Glomerular endothelial cell (primary cell): ENCODE results near the gene BCAS3. TPM values are rescaled to one million over a fixed set of nuclear protein-coding genes. Genes with fewer than 3 reads are reported as not detected.

Experiments used
- total RNA-seq: library from RNA; depleted of rRNA; stranded (reverse); fragments of >200 nt; gene quantifications from 2 replicates; pipeline ENCODE4 v1.2.3, GENCODE V29; 2015

The BCAS3 gene
- total RNA-seq, 1 donor from 2014 or later: 52.3 TPM

Other genes with a start within 250 kb of the BCAS3 start
- 25.4 and 27.8 TPM in 2 replicates for gene APPBP2, start 151.6 kb upstream of the BCAS3 start, total RNA-seq
- 22.2 and 27.6 TPM in 2 replicates for gene PPM1D, start 77.7 kb upstream of the BCAS3 start, total RNA-seq